HEK293 (cell line): ENCODE measurements around the gene CYBA.

Source experiments
- CTCF ChIA-PET: fragments of 350-600 bp; formaldehyde crosslinking; extraction: SDS; loops from one replicate; lab custom pipeline; 2021; ENCODE audit warnings: antibody characterized with exemption; lab: Yijun Ruan, JAX
- POLR2A ChIA-PET: fragments of 300-600 bp; formaldehyde crosslinking; extraction: SDS; loops from one replicate; lab custom pipeline; 2020; ENCODE audit warnings: antibody characterized with exemption, inconsistent platforms; lab: Yijun Ruan, JAX
- H3K27ac ChIP-seq: fragments of 200-500 bp; sonication (Bioruptor generic); 2 replicates; pipeline ENCODE4 v1.5.1; 2014; ENCODE audit warnings: low read depth, low read length, control low read depth, inconsistent platforms; ENCODE audit errors: extremely low read depth
- H3K36me3 ChIP-seq, 2 experiments: fragments of 200-500 bp in 1 of 2; sonication (Bioruptor generic) in 1 of 2; 1 replicate in 1 of 2; 2 replicates in 1 of 2; pipeline ENCODE4 v1.5.1; 2014 to 2017; ENCODE audit warnings: inconsistent platforms in 2 of 2, low read length in 2 of 2; ENCODE audit not compliant: control insufficient read depth in 2 of 2, insufficient read depth in 1 of 2
- H3K4me1 ChIP-seq: fragments of 200-500 bp; sonication (Bioruptor generic); 2 replicates; pipeline ENCODE4 v1.5.1; 2014; ENCODE audit warnings: mild to moderate bottlenecking, low read length, inconsistent platforms; ENCODE audit not compliant: control insufficient read depth, insufficient read depth
- H3K4me3 ChIP-seq: 2 replicates; pipeline ENCODE4 v1.5.1; 2011; ENCODE audit warnings: low read depth, mild to moderate bottlenecking, control low read depth, low read length, moderate library complexity
- H3K9me3 ChIP-seq: fragments of 200-500 bp; sonication (Bioruptor generic); 2 replicates; pipeline ENCODE4 v1.5.1; 2014; ENCODE audit warnings: low read depth, low read length, inconsistent platforms; ENCODE audit not compliant: control insufficient read depth, insufficient read depth
- GLI2 ChIP-seq: fragments of 450-650 bp; formaldehyde crosslinking; IDR thresholded peaks from 2 replicates; pipeline ENCODE4; 2017; ENCODE audit warnings: missing biosample characterization, missing genetic modification characterization, low read depth, borderline replicate concordance
- HOXC10 ChIP-seq: sonication (generic); formaldehyde crosslinking; IDR thresholded peaks from 2 replicates; pipeline ENCODE4 v1.8.1; 2023; ENCODE audit warnings: mild to moderate bottlenecking, missing genetic modification reagents
- IKZF3 ChIP-seq: fragments of 450-650 bp; IDR thresholded peaks from 2 replicates; pipeline ENCODE4 v1.5.0; 2018; ENCODE audit warnings: missing biosample characterization, mild to moderate bottlenecking, missing genetic modification characterization, moderate library complexity
- MYNN ChIP-seq: fragments of 450-650 bp; formaldehyde crosslinking; IDR thresholded peaks from 2 replicates; pipeline ENCODE4 v1.5.1; 2016; ENCODE audit warnings: missing biosample characterization, missing genetic modification characterization, borderline replicate concordance
- PATZ1 ChIP-seq: fragments of 450-650 bp; formaldehyde crosslinking; IDR thresholded peaks from 2 replicates; pipeline ENCODE4 v1.5.1; 2016; ENCODE audit warnings: missing biosample characterization, missing genetic modification characterization
- PRDM10 ChIP-seq: fragments of 450-650 bp; formaldehyde crosslinking; IDR thresholded peaks from 2 replicates; pipeline ENCODE4 v1.5.1; 2016; ENCODE audit warnings: missing biosample characterization, missing genetic modification characterization
- WT1 ChIP-seq: fragments of 450-650 bp; formaldehyde crosslinking; IDR thresholded peaks from 2 replicates; pipeline ENCODE4 v1.5.1; 2016; ENCODE audit warnings: missing biosample characterization, missing genetic modification characterization
- ZNF169 ChIP-seq: fragments of 450-650 bp; formaldehyde crosslinking; IDR thresholded peaks from 2 replicates; pipeline ENCODE4 v1.5.1; 2016; ENCODE audit warnings: missing biosample characterization, missing genetic modification characterization
- ZNF24 ChIP-seq: fragments of 450-650 bp; formaldehyde crosslinking; IDR thresholded peaks from 2 replicates; pipeline ENCODE4 v1.5.1; 2016; ENCODE audit warnings: missing biosample characterization, missing genetic modification characterization
- ZNF350 ChIP-seq: fragments of 450-650 bp; formaldehyde crosslinking; IDR thresholded peaks from 2 replicates; pipeline ENCODE4 v1.5.0; 2017; ENCODE audit warnings: missing biosample characterization, mild to moderate bottlenecking, missing genetic modification characterization
- ZNF354C ChIP-seq: fragments of 450-650 bp; formaldehyde crosslinking; IDR thresholded peaks from 2 replicates; pipeline ENCODE4 v1.5.1; 2016; ENCODE audit warnings: missing biosample characterization, missing genetic modification characterization, low read depth, borderline replicate concordance
- ZNF366 ChIP-seq: fragments of 450-650 bp; formaldehyde crosslinking; conservative IDR thresholded peaks from 2 replicates; pipeline ENCODE4 v1.5.1; 2016; ENCODE audit warnings: missing biosample characterization, missing genetic modification characterization
- ZNF423 ChIP-seq: fragments of 450-650 bp; formaldehyde crosslinking; IDR thresholded peaks from 2 replicates; pipeline ENCODE4 v1.5.1; 2016; ENCODE audit warnings: missing biosample characterization, missing genetic modification characterization
- ZNF624 ChIP-seq: fragments of 450-650 bp; formaldehyde crosslinking; IDR thresholded peaks from 2 replicates; pipeline ENCODE4 v1.5.1; 2017; ENCODE audit warnings: missing biosample characterization, missing genetic modification characterization
- ZNF658 ChIP-seq: fragments of 450-650 bp; formaldehyde crosslinking; IDR thresholded peaks from 2 replicates; pipeline ENCODE4; 2016; ENCODE audit warnings: missing biosample characterization, missing genetic modification characterization
- ZSCAN30 ChIP-seq: fragments of 450-650 bp; IDR thresholded peaks from 2 replicates; pipeline ENCODE4 v1.5.1; 2018; ENCODE audit warnings: missing biosample characterization, mild to moderate bottlenecking, missing genetic modification characterization, moderate library complexity
- ZXDB ChIP-seq: fragments of 450-650 bp; formaldehyde crosslinking; IDR thresholded peaks from 2 replicates; pipeline ENCODE4 v1.5.1; 2016; ENCODE audit warnings: missing biosample characterization, missing genetic modification characterization

CYBA gene

GRCh38 chr16:88600539-88600896 is 50.3 kb downstream of the CYBA start:
- no peaks in the 10 kb centered on the region for H3K4me1 ChIP-seq
- CTCF ChIA-PET: no interaction called here
- H3K27ac ChIP-seq: no peak overlapping the region
- H3K9me3 ChIP-seq: no peaks in the 10 kb centered on the region
- POLR2A ChIA-PET: no interaction called here
- peaks cover 8 to 75% of the 10 kb centered on the region in 2 experiments for H3K36me3 ChIP-seq
- TF ChIP-seq ZNF658 (tag by site-specific recombination) (no peak), MYNN (tag by site-specific recombination) (no peak), PATZ1 (tag by site-specific recombination) (no peak), ZNF354C (tag by site-specific recombination) (no peak), ZNF169 (tag by site-specific recombination) (no peak), HOXC10 (CRISPR knock-in tag) (no peak), PRDM10 (tag by site-specific recombination) (no peak), ZNF350 (tag by site-specific recombination) (no peak), ZNF624 (tag by site-specific recombination) (no peak)
- H3K4me3 ChIP-seq: no peak overlapping the region

GRCh38 chr16:88599825-88600538 is 50.9 kb downstream of the CYBA start:
- Histone ChIP-seq H3K36me3 (peaks cover 8 to 70% of the 10 kb centered on the region in 2 experiments), H3K4me3 (no peak overlapping the region), H3K4me1 (no peaks in the 10 kb centered on the region), H3K9me3 (no peaks in the 10 kb centered on the region), H3K27ac (no peak overlapping the region)
- ChIA-PET CTCF (interaction anchor here (0.6 to 0.7 kb wide), 2 partner anchors 10 to 24 kb away, joined by 3 read pairs; no protein-coding TSS in a partner anchor), POLR2A (no interaction called here)
- no peak for TF ChIP-seq PRDM10 (tag by site-specific recombination)
- no peak for TF ChIP-seq ZXDB (tag by site-specific recombination)
- no peak for TF ChIP-seq WT1 (tag by site-specific recombination)
- TF ChIP-seq ZNF24: no peak
- TF ChIP-seq GLI2 (tag by site-specific recombination): no peak
- no peak for TF ChIP-seq IKZF3
- no peak for TF ChIP-seq ZSCAN30
- TF ChIP-seq ZNF366 (tag by site-specific recombination): no peak
- TF ChIP-seq ZNF423 (tag by site-specific recombination): no peak
